DLD1 (cell line): ENCODE data around the gene TFR2.

Experiments used
- in situ Hi-C: cut with HindIII; loops from 2 replicates; pipeline ENCODE4 v1.10.0; 2017; ENCODE audit warnings: low sequenced_read_pairs

Gene TFR2

GRCh38 chr7:100574362-100575205 is 66.8 kb downstream of the TFR2 start:
- in situ Hi-C loops = no loop called here

GRCh38 chr7:100573691-100574361 is 67.5 kb downstream of the TFR2 start, which contains the start of gene SAP25:
SAP25 (minus strand) TSS chr7:100573900; CDS start chr7:100573742, 158 bp downstream.
- in situ Hi-C loops = no loop called here

GRCh38 chr7:100572949-100573675 is 68.2 kb downstream of the TFR2 start:
- in situ Hi-C loops = no loop called here

GRCh38 chr7:100572281-100572948 is 68.9 kb downstream of the TFR2 start:
- in situ Hi-C loops = no loop called here

GRCh38 chr7:100571829-100572116 is 69.6 kb downstream of the TFR2 start:
- in situ Hi-C loops = no loop called here

GRCh38 chr7:100570954-100571828 is 70.2 kb downstream of the TFR2 start:
- in situ Hi-C loops = no loop called here
